IMR-90 (cell line): ENCODE measurements around the gene FTO. TPM values are rescaled to one million over a fixed set of nuclear protein-coding genes. Genes with fewer than 3 reads are reported as not detected.

Experiments
- ATAC-seq: fragments of 200-7000 bp; cut with Tn5 transposase; 2 replicates; pipeline ENCODE4 v1.9.1; 2020; ENCODE audit warnings: low read depth, mild to moderate bottlenecking, moderate library complexity
- BruUV-seq: library from RNA; stranded (reverse); fragments of 400-500 nt; replicated peaks from 2 replicates; lab custom pipeline; 2021; lab: Mats Ljungman, UMichigan
- CTCF ChIA-PET: fragments of 300-600 bp; formaldehyde crosslinking; extraction: SDS; loops from one replicate; lab custom pipeline; 2021; ENCODE audit warnings: antibody characterized with exemption; lab: Yijun Ruan, JAX
- POLR2A ChIA-PET: fragments of 300-600 bp; sonication (Branson Sonifier 250); formaldehyde crosslinking; loops from one replicate; lab custom pipeline; 2022; ENCODE audit warnings: antibody characterized with exemption; ENCODE audit not compliant: unreplicated experiment; lab: Charles Lee
- DNase-seq: peaks from one replicate; pipeline ENCODE4 v3.0.0; 2013
- H2AFZ ChIP-seq: replicated peaks from 2 replicates; pipeline ENCODE3; 2013; ENCODE audit warnings: low read length, mild to moderate bottlenecking; ENCODE audit not compliant: poor library complexity
- H2AK5ac ChIP-seq: 2 replicates; pipeline ENCODE4 v1.6.1; 2013; ENCODE audit warnings: low read depth, low read length, inconsistent platforms
- H2AK9ac ChIP-seq: replicated peaks from 2 replicates; pipeline ENCODE3; 2013; ENCODE audit warnings: mild to moderate bottlenecking, low read depth, low read length, moderate library complexity; ENCODE audit not compliant: poor library complexity
- H2BK120ac ChIP-seq: 2 replicates; pipeline ENCODE4 v1.6.1; 2013; ENCODE audit warnings: low read depth, low read length, inconsistent platforms
- H2BK15ac ChIP-seq: 3 replicates; pipeline ENCODE4 v1.6.1; 2013; ENCODE audit warnings: low read depth, low read length, inconsistent platforms
- H2BK20ac ChIP-seq: 2 replicates; pipeline ENCODE4 v1.6.1; 2013; ENCODE audit warnings: low read depth, mild to moderate bottlenecking, inconsistent platforms, low read length, moderate library complexity
- H2BK5ac ChIP-seq: 2 replicates; pipeline ENCODE4 v1.6.1; 2013; ENCODE audit warnings: mild to moderate bottlenecking, low read depth, low read length, inconsistent platforms; ENCODE audit not compliant: poor library complexity, severe bottlenecking
- H3K14ac ChIP-seq: replicated peaks from 2 replicates; pipeline ENCODE4 v1.6.1; 2013; ENCODE audit warnings: low read depth, low read length, inconsistent platforms
- H3K18ac ChIP-seq: 2 replicates; pipeline ENCODE4 v1.6.1; 2013; ENCODE audit warnings: low read depth, low read length, control low read depth
- H3K23ac ChIP-seq: 2 replicates; pipeline ENCODE4 v1.6.1; 2013; ENCODE audit warnings: low read depth, low read length, inconsistent platforms
- H3K27ac ChIP-seq: 2 replicates; pipeline ENCODE4 v1.5.1; 2013; ENCODE audit warnings: mild to moderate bottlenecking, control low read depth, low read length; ENCODE audit not compliant: insufficient read depth
- H3K27me3 ChIP-seq: 2 replicates; pipeline ENCODE4 v1.6.1; 2013; ENCODE audit warnings: low read length; ENCODE audit not compliant: control insufficient read depth, insufficient read depth
- H3K36me3 ChIP-seq: 2 replicates; pipeline ENCODE4 v1.6.1; 2013; ENCODE audit warnings: low read length, mixed read lengths; ENCODE audit not compliant: control insufficient read depth, insufficient read depth
- H3K4ac ChIP-seq: 2 replicates; pipeline ENCODE4 v1.6.1; 2013; ENCODE audit warnings: low read depth, low read length, inconsistent platforms
- H3K4me1 ChIP-seq: 2 replicates; pipeline ENCODE4 v1.6.1; 2013; ENCODE audit warnings: low read length, mixed read lengths; ENCODE audit not compliant: control insufficient read depth, insufficient read depth
- H3K4me2 ChIP-seq: 2 replicates; pipeline ENCODE4 v1.6.1; 2013; ENCODE audit warnings: low read depth, mild to moderate bottlenecking, control low read depth, low read length, moderate library complexity
- H3K4me3 ChIP-seq: 2 replicates; pipeline ENCODE4 v1.5.1; 2013; ENCODE audit warnings: low read depth, mild to moderate bottlenecking, control low read depth, low read length, moderate library complexity; ENCODE audit not compliant: insufficient read depth
- H3K56ac ChIP-seq: 2 replicates; pipeline ENCODE4 v1.6.1; 2013; ENCODE audit warnings: low read length, inconsistent platforms; ENCODE audit not compliant: insufficient read depth; ENCODE audit errors: extremely low read depth
- H3K79me1 ChIP-seq, 2 experiments: 2 replicates each; pipeline ENCODE4 v1.6.1; 2013; ENCODE audit warnings: low read length in 2 of 2, inconsistent platforms in 1 of 2, low read depth in 1 of 2
- H3K9ac ChIP-seq: 2 replicates; pipeline ENCODE4 v1.6.1; 2013; ENCODE audit warnings: low read depth, low read length, control low read depth
- H3K9me1 ChIP-seq: 2 replicates; pipeline ENCODE4 v1.6.1; 2013; ENCODE audit warnings: low read length, inconsistent platforms; ENCODE audit not compliant: insufficient read depth
- H3K9me3 ChIP-seq: 2 replicates; pipeline ENCODE4 v1.6.1; 2013; ENCODE audit warnings: low read length; ENCODE audit not compliant: control insufficient read depth, insufficient read depth
- H4K20me1 ChIP-seq: 2 replicates; pipeline ENCODE4 v1.6.1; 2013; ENCODE audit warnings: low read length, inconsistent platforms; ENCODE audit not compliant: insufficient read depth
- H4K5ac ChIP-seq: 2 replicates; pipeline ENCODE4 v1.6.1; 2013; ENCODE audit warnings: mild to moderate bottlenecking, low read depth, low read length, control low read depth
- H4K8ac ChIP-seq, 2 experiments: 2 replicates each; pipeline ENCODE4 v1.6.1; 2013; ENCODE audit warnings: low read depth in 2 of 2, low read length in 2 of 2, control low read depth in 1 of 2, inconsistent platforms in 1 of 2
- H4K91ac ChIP-seq: 2 replicates; pipeline ENCODE4 v1.6.1; 2013; ENCODE audit warnings: low read depth, low read length, inconsistent platforms; ENCODE audit not compliant: insufficient read depth
- CEBPB ChIP-seq: IDR thresholded peaks from 2 replicates; pipeline ENCODE4 v1.6.1; 2012; ENCODE audit warnings: low read depth, low read length, improper control_type of control experiment
- CHD1 ChIP-seq: IDR thresholded peaks from 2 replicates; pipeline ENCODE4 v1.6.1; 2012; ENCODE audit warnings: low read depth, low read length, improper control_type of control experiment
- CTCF ChIP-seq: conservative IDR thresholded peaks from 2 replicates; pipeline ENCODE4 v1.5.1; 2012; ENCODE audit warnings: mild to moderate bottlenecking, low read depth, low read length, improper control_type of control experiment
- FOS ChIP-seq: fragments of 150-350 bp; IDR thresholded peaks from 2 replicates; pipeline ENCODE4 v1.6.1; 2016; ENCODE audit warnings: low read depth, low read length
- MAFK ChIP-seq: IDR thresholded peaks from 2 replicates; pipeline ENCODE4 v1.6.1; 2012; ENCODE audit warnings: low read depth, low read length, improper control_type of control experiment
- MAZ ChIP-seq: IDR thresholded peaks from 2 replicates; pipeline ENCODE4 v1.6.1; 2012; ENCODE audit warnings: low read depth, mild to moderate bottlenecking, low read length, improper control_type of control experiment, moderate library complexity, borderline replicate concordance
- NFE2L2 ChIP-seq: fragments of 150-350 bp; IDR thresholded peaks from 2 replicates; pipeline ENCODE4 v1.6.1; 2016; ENCODE audit warnings: low read depth, mild to moderate bottlenecking, low read length
- POLR2A ChIP-seq: IDR thresholded peaks from 2 replicates; pipeline ENCODE4 v1.6.1; 2012; ENCODE audit warnings: mild to moderate bottlenecking, low read depth, low read length
- RAD21 ChIP-seq: IDR thresholded peaks from 2 replicates; pipeline ENCODE4 v1.6.1; 2012; ENCODE audit warnings: low read length, improper control_type of control experiment
- RCOR1 ChIP-seq: IDR thresholded peaks from 2 replicates; pipeline ENCODE4 v1.6.1; 2012; ENCODE audit warnings: mild to moderate bottlenecking, low read length, improper control_type of control experiment; ENCODE audit not compliant: insufficient replicate concordance
- RFX5 ChIP-seq: IDR thresholded peaks from 2 replicates; pipeline ENCODE4 v1.8.0; 2012; ENCODE audit warnings: low read depth, mild to moderate bottlenecking, low read length, moderate library complexity
- WGBS, 2 experiments: methylation state at CpG; one replicate each; pipeline versions ENCODE4 v1.1.5 to v1.1.7; 2013; ENCODE audit warnings: missing lambda C conversion rate in 2 of 2; ENCODE audit not compliant: insufficient read length in 1 of 2; ENCODE audit errors: extremely low coverage in 2 of 2; 5-methylcytosine and 5-hydroxymethylcytosine counted together
- dilution Hi-C: fragments of 300-500 bp; cut with HindIII; formaldehyde crosslinking; loops from one replicate; pipeline ENCODE4 v1.14.3; 2018; ENCODE audit warnings: low sequenced_read_pairs; ENCODE audit not compliant: unreplicated experiment
- in situ Hi-C: fragments of 300-500 bp; cut with MboI; formaldehyde crosslinking; loops from 3 replicates; pipeline ENCODE4 v1.14.3; 2019; ENCODE audit warnings: low sequenced_read_pairs, inconsistent platforms, mixed read lengths
- intact Hi-C: fragments of 100-400 bp; cut with micrococcal nuclease; formaldehyde crosslinking; loops from 2 replicates; pipeline ENCODE4 v1.10.0; 2022
- polyA plus RNA-seq, 3 experiments: library from polyadenylated mRNA; depleted of rRNA; stranded (reverse); fragments of >200 nt; gene quantifications; 2 replicates each; pipeline ENCODE4 v1.2.3, GENCODE V29; 2012; ENCODE audit warnings: low replicate concordance in 1 of 3
- total RNA-seq: library from RNA; depleted of rRNA; stranded (reverse); fragments of >200 nt; gene quantifications from 2 replicates; pipeline ENCODE4 v1.2.3, GENCODE V29; 2012
- TF ChIP-seq, protein P1 (sequence below): fragments of 150-350 bp; IDR thresholded peaks from 2 replicates; pipeline ENCODE4 v1.6.1; 2016; ENCODE audit warnings: low read depth, mild to moderate bottlenecking, low read length, moderate library complexity, borderline replicate concordance

The FTO gene
- total and polyA plus RNA-seq, 2 of the 4 experiments (the other 2 are of a cell fraction): 70.3 to 132 TPM

DNA sequence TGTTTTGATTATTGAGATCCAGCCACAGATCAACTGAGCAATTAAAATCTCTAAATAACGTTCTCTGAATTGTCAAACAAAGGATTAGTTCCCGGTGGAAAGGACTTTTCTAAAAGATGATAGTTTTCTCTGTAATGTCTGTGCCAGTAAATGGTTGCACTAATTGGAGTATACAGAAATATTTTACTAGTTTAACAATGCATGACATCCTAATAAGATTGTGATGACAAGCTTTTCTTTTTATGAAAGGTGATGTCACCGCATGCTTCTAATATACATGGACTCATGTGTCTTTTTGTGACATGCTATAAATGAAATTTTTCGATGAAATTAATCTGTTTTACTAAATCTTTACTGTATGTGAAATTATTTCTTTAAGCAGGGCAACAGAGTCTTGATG is 371.5 kb downstream of the FTO start:
- Histone ChIP-seq H4K20me1 (no peaks in the 10 kb centered on the region), H4K5ac (no peak overlapping the region), H3K4ac (no peak overlapping the region), H3K4me3 (no peak overlapping the region), H2AFZ (no peak overlapping the region), H2BK15ac (no peak overlapping the region), H2BK5ac (no peak overlapping the region), H3K56ac (no peak overlapping the region), H2BK20ac (no peak overlapping the region), H3K4me2 (no peak overlapping the region), H4K8ac (no peak overlapping the region), H3K9me3 (no peaks in the 10 kb centered on the region), H3K14ac (no peak overlapping the region), H3K23ac (no peak overlapping the region), H3K4me1 (peaks cover 5% of the 10 kb centered on the region; the same call in 1 of the 2 replicates), H3K27ac (no peak overlapping the region), H3K79me1 (0 out of 4 replicates have a peak, but pooled peaks cover 0 to 4% of the 10 kb centered on the region in 2 experiments), H2BK120ac (no peak overlapping the region), H2AK5ac (no peak overlapping the region), H3K27me3 (no peaks in the 10 kb centered on the region), H3K9ac (no peak overlapping the region), H3K18ac (no peak overlapping the region), H2AK9ac (no peak overlapping the region), H3K36me3 (no peaks in the 10 kb centered on the region), H3K9me1 (peaks cover 8% of the 10 kb centered on the region; the same call in 1 of the 2 replicates), H4K91ac (no peak overlapping the region)
- DNase-seq (no peak), ATAC-seq (no peak)
- dilution Hi-C loops (no loop called here), intact Hi-C loops (no loop called here), in situ Hi-C loops (no loop called here)
- TF ChIP-seq RFX5 (no peak), RAD21 (no peak), MAZ (no peak), NFE2L2 (no peak), RCOR1 (no peak), MAFK (no peak), CTCF (no peak), CEBPB (no peak), FOS (no peak), CHD1 (no peak), POLR2A (no peak)
- TF ChIP-seq, protein P1, sequence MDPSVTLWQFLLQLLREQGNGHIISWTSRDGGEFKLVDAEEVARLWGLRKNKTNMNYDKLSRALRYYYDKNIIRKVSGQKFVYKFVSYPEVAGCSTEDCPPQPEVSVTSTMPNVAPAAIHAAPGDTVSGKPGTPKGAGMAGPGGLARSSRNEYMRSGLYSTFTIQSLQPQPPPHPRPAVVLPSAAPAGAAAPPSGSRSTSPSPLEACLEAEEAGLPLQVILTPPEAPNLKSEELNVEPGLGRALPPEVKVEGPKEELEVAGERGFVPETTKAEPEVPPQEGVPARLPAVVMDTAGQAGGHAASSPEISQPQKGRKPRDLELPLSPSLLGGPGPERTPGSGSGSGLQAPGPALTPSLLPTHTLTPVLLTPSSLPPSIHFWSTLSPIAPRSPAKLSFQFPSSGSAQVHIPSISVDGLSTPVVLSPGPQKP: no peak
- BruUV-seq: no TSS peak
- ChIA-PET CTCF (no interaction called here), POLR2A (no interaction called here)
- no CpG with 5 or more reads among the region's 4 CpGs for WGBS, 2 experiments
